Activated effector memory CD4-positive, alpha-beta T cell treated with anti-CD3 and anti-CD28 coated beads, Interleukin-2, amount 50 U/mL, for 16 hours (primary cell): ENCODE results near the gene RNF17.
A peak's percentile ranks its signal among the peaks of the same experiment; 100 is the strongest.
"Not testable (repeated sequence)": the region's sequence is repeated elsewhere in the genome, so short reads cannot be mapped to it uniquely, and the experiment has no call there.

Experiments
- DNase-seq: peaks from one replicate; pipeline ENCODE4 v3.0.0-alpha.2; 2020

The RNF17 gene

GRCh38 chr13:24763596-24764275 lies at the start of gene RNF17:
Gene RNF17 (plus strand): TSS chr13:24764169. CDS start chr13:24764204, 35 bp downstream.
- no peak for DNase-seq

DNA sequence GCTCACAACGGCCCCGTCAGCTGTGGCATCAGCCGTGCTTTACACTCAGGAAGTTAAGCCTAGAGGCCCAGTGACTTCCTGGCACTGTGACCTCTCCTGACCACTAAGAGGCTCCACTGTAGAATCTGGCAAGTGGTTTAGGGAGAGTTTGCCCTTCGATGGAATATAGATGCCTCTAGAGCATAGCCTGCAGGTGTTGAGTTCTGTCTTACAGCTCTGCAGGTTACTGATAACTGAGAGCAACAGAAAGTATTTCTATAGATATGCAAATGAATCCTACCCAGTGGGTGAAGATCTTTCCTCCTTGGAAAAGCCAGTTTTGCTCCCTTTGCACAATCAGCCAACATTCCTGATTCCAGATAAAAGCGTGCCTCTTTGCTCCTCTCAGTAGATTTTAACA lies 48.0 kb upstream of the RNF17 start:
- DNase-seq = no peak

DNA sequence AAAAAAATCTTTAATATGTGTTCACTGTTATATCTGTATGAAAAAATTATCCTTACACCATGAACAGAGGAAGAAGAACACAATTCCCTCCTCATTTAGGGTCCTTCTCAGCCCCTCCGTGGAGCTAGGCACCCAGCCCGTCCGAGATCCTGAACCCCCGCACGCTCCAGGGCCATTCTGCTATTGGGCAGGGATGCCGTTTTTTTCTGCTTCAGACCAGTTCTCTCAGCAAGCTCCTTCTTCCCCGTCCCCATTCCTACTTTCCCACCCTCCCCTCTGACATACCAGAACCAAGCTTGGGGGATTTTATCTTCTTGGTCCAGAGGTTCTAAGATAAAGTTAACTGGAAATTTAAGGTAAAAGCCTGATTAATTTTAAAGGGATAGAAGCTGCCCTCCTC lies 47.5 kb upstream of the RNF17 start:
- DNase-seq = no peak

DNA sequence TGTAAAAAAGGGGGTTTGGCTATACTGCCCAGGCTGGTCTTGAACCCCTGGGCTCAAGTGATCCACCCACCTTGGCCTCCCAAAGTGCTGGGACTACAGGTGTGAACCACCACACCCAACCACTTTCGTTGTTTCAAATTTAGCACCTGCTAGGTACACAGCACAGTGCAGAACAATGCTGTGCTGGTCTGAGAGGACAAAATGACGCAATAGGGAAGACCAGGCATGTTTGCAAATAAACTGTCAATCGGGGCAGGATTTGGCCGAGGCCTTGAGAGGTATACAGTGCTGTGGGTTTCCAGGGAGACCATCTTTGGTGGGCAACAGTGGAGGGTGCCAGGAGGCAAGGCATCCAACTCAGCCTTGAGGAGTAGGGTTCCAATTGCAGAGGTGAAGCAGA lies 46.8 kb upstream of the RNF17 start:
- no peak for DNase-seq

- DNase-seq = no peak
These were observed 45.6 kb upstream of the RNF17 start for GRCh38 chr13:24718192-24718965.

DNA sequence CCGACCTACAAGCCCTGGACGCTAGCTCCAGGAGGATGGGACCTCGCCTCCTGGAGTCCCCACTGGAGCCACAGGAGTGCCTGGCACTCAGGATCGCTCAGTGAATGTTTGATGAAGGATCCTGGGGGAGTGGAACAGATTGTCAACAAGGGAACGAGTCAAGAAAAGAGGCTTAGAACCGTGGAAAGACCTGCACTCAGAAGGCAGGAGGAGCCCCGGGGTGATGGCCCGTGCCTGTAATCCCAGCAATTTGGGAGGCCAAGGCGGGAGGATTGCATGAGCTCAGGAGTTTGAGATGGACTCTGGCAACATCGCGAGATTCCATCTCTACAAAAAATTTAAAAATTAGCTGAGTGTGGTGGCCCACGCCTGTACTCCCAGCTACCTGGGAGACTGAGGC lies 44.8 kb upstream of the RNF17 start:
- no peak for DNase-seq

- no peak for DNase-seq
These were observed 40.8 kb upstream of the RNF17 start for GRCh38 chr13:24723206-24723605.

DNA sequence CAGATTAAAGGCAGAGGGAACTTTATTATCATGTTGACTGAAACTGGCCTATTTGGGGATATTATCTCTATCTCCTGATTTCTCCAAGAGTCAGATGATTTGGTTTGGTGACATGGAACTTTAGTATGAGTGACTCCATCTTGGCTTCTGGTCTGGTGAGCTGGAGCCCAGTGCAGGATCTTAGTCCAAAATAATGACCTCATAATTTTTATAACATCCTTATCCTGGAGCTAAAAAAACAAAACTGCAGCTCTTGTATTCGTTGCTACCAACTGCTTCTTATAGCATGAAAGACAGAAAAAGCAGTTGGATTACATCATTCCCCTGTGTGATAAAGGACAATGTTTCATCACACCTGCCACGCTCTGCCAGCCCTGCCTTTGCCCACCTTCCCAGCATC lies 39.3 kb upstream of the RNF17 start:
- no peak for DNase-seq

DNA sequence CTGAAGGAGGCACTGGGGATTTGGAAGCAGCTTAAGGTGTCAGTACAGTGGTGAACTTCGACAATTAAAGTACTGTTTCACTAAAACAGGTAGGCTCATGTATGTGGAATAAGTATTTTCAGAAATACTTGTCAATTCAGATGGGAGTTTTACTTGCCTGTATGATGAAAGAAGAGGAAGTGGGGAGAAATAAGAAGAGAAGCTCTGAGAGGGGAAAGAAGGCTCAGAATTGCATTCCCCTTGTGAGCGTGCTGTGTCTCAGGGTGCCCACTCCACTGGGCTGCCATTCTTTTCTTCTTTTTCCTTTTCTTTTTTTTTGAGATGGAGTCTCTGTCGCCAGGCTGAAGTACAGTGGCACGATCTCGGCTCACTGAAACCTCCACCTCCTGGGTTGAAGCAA lies 38.6 kb upstream of the RNF17 start:
- DNase-seq = no peak

DNA sequence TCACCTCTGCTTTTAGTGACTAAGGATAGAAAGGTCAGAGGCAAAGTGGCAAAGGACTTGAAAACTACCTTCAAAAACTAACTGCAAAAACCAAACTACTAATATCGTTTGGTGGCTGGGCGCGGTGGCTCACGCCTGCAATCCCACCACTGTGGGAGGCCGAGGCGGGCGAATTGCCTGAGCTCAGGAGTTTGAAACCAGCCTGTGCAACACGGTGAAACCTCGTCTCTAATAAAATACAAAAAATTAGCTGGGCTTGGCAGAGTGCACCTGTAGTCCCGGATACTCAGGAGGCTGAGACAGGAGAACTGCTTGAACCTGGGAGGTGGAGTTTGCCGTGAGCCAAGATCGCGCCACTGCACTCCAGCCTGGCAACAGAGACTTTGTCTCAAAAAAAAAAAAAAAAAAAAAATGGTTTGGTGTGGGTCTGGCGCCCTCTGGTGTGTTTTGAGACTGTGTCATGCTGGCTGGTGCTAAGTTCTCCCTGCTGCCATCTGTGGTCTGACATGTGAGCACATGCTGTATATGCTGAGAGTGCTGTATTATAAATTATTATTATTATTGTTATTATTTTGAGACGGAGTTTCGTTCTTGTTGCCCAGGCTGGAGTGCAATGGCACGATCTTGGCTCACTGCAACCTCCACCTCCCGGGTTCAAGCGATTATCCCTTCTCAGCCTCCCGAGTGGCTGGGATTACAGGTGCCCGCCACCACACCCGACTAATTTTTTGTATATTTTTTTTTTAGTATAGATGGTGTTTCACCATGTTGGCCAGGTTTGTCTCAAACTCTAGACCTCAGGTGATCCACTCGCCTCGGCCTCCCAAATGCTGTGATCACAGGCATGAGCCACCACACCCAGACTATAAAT lies 36.0 kb upstream of the RNF17 start:
- DNase-seq = peak; percentile 85

DNA sequence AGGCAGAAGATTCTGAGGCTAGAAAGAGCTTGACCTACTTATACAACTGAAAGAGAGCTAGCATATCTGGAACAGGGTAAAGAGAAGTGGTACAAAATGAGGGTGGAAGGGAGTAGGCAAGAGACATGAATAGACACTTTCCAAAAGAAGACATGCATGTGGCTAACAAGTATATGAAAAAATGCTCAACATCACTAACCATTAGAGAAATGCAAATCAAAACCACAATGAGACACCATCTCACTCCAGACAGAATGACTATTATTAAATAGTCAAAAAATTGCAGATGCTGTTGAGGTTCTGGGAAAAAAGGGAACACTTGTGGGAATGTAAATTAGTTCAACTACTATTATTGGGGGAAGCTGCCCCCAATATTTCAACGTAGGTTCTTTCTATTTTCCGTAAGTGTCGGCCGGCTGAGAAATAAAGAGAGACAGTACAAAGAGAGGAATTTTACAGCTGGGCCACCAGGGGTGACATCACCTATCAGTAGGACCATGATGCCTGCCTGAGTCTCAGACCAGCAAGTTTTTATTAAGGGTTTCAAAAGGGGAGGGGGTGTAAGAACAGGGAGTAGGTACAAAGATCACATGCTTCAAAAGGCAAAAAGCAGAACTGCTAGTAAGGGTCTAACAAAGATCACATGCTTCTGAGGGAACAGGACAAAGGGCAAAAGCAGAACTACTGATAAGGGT lies 32.9 kb upstream of the RNF17 start:
- not testable (repeated sequence) for DNase-seq

DNA sequence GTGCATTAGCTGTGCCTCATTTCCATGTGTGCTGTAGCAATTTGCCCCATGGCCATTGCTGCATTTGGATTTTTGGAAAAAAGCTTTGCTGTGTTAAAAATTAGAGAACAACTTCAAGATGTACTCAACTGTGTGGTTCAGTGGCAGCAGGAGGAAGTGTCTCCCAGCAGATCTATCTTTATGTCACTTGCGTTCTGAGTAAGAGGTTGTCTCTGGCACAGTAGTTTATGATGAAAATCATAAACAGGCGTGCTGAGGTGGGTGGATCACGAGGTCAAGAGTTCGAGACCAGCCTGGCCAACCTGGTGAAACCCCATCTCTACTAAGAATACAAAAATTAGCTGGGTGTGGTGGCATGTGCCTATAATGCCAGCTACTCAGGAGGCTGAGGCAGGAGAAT lies 29.0 kb upstream of the RNF17 start:
- DNase-seq = no peak

DNA sequence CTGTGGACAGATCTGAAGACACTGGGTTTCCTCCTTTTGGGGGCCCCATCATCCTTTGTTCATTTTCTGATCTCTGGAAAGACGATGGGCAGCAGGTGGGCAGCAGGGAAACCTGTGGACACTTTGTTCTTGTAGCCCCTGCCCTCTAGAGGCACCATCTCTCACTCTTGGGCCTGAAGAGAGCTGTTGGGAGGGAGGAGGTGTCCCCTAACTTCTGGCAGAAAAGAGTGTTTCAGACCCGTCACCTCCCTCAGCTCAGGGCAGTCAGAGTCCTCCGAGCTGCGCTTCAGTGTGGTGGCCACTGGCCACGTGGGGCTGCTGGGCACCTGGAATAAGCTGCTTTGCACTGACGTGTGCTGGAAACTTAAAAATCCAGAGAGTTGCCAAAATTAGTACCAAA lies 26.9 kb upstream of the RNF17 start:
- DNase-seq = no peak

- no peak for DNase-seq
These were observed 25.6 kb upstream of the RNF17 start for GRCh38 chr13:24738366-24738847.

DNA sequence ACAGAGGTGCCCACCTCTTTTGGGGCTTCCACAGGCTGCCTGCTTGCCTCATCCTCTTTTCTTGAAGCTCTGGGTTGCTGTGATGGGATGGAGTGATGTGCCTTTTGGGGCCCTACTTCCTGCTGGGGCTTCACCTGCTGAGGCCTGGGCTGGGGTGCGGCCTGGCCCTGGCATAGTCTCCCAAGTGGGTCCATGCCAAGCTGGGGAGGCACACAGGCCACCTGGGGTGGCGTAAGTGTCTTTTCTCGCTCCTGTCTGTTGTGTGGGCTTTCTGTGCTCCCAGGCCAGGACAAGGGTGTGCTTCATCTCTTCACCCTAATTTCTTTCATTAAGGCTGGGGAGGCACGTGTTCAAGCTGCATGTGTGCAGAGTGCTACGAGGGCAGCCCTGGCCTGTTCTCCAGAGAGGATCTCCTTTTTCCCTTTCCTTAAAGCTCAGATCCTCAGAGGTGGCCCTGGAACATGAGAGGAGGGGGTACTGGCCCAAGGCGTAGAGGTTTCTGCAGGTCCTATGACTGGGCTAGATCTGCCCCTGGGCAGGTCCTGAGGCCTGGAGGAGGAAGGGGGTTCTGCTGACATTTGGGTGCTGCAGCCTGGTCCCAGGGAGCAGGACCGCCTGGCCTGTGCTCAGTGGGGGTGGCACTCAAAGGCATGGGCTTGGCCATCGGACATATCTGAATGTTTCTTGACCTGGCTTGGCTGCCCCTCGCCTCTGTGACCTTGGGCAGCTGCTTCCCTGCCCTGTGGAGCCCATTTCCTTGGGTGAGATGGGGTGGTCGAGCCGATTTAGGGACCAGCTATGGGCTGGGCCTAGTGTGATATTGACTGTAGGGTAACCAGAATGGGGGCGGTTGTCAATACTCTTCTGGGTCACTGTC lies 23.7 kb upstream of the RNF17 start:
- no peak for DNase-seq

GRCh38 chr13:24741016-24741662 lies 22.8 kb upstream of the RNF17 start:
- no peak for DNase-seq

DNA sequence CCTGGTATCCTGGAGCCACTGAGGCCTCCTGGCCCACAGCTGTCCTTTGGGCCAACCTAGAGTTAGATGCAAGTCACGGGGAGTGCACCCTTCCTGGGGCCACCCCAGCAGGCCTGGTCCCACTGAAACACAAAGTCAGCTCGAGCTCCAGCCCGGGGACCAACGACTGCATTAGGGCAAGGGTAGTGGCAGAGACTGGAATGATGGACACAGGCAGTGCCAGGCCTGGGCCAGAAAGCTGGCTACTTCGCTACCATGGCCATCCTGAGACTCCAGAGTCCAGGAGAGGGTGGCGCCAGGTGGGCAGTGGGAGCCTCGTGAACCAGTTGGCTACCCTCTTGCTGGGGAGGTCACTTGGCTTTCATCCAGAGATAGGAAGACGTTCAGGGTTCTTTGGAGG lies 22.2 kb upstream of the RNF17 start:
- no peak for DNase-seq

GRCh38 chr13:24742294-24742693 lies 21.7 kb upstream of the RNF17 start:
- no peak for DNase-seq

DNA sequence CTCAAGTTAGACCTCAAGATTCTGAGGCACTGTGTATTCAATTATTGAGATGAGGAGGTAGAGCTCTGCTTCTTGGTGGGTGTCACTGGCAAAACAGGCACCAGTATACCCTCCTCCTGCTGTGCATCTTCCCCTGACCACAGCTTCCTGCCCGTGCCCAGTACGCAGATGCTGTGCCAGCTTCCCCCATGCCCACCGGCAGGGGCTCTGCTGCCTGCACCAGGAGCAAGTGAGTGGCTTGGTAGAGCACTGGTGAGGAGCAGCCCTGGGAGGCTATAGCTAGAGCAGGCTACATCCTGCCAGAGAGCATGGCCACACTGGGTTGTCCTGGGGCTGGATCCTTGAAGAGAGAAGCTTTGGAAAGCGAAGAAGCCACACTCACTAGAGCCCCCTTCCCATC lies 21.0 kb upstream of the RNF17 start:
- DNase-seq = no peak

DNA sequence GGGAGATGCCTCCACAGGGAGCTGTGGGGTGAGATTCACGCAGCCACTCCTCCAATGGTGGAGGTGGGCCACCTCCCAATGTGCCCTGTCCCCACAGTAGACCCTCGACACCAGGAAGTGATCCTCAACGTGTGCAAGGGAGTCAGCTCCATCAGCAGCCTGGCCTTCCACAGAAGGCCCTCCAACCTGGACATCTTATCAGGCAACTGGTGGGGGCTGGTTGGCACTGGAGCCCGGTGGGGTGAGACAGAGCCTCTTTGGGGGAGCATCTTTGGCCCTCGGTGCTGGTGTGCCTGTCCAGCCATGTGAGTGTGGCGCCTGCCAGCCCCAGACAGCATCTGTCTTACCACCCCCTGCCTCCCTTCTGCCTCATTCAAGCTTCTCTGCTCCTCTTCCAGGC lies 19.7 kb upstream of the RNF17 start:
- DNase-seq = no peak

- no peak for DNase-seq
These were observed 18.5 kb upstream of the RNF17 start for GRCh38 chr13:24745516-24745860.
